ENCODE results near the gene RPP30. TPM values are rescaled to one million over a fixed set of nuclear protein-coding genes. Genes with fewer than 3 reads are reported as not detected.
A peak's percentile ranks its signal among the peaks of the same experiment; 100 is the strongest.

The RPP30 gene
- total RNA-seq, 2 donors from 2014 or later: 58.3 to 62.4 TPM

GRCh38 chr10:90859321-90859751 is 12.4 kb upstream of the RPP30 start:
- Mint-ChIP-seq H3K27me3 (ENCODE audit: insufficient read depth) (peaks cover 81% of the 10 kb centered on the region), H3K4me1 (no peaks in the 10 kb centered on the region), H3K4me3 (no peak overlapping the region), H3K36me3 (ENCODE audit: low read depth) (no peaks in the 10 kb centered on the region), H3K27ac (no peak overlapping the region), H3K9me3 (no peaks in the 10 kb centered on the region)
- no peaks in the 10 kb centered on the region for H3K9me3 ChIP-seq (ENCODE audit: control insufficient read depth, low read length)
- H3K4me3 ChIP-seq (ENCODE audit: low read length): no peak overlapping the region
- no peaks in the 10 kb centered on the region for H3K4me1 ChIP-seq (ENCODE audit: control insufficient read depth, insufficient read depth, low read length)
- H3K36me3 ChIP-seq (ENCODE audit: control insufficient read depth, insufficient read depth, low read length): no peaks in the 10 kb centered on the region
- TF ChIP-seq, protein P1, sequence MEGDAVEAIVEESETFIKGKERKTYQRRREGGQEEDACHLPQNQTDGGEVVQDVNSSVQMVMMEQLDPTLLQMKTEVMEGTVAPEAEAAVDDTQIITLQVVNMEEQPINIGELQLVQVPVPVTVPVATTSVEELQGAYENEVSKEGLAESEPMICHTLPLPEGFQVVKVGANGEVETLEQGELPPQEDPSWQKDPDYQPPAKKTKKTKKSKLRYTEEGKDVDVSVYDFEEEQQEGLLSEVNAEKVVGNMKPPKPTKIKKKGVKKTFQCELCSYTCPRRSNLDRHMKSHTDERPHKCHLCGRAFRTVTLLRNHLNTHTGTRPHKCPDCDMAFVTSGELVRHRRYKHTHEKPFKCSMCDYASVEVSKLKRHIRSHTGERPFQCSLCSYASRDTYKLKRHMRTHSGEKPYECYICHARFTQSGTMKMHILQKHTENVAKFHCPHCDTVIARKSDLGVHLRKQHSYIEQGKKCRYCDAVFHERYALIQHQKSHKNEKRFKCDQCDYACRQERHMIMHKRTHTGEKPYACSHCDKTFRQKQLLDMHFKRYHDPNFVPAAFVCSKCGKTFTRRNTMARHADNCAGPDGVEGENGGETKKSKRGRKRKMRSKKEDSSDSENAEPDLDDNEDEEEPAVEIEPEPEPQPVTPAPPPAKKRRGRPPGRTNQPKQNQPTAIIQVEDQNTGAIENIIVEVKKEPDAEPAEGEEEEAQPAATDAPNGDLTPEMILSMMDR (conservative IDR thresholded peaks at IDR 0.05): no peak
- no peak for DNase-seq
- no peak overlapping the region for H3K9ac ChIP-seq (ENCODE audit: extremely low read depth, low read length, poor library complexity, severe bottlenecking)
- no peak overlapping the region for H3K27ac ChIP-seq (ENCODE audit: low read depth, low read length)
- peaks cover 42% of the 10 kb centered on the region for H3K27me3 ChIP-seq (ENCODE audit: control insufficient read depth, insufficient read depth, low read length, poor library complexity, severe bottlenecking)
- 90 to 97% methylated on average over 1 to 5 of the region's 5 CpGs for WGBS, 2 experiments (ENCODE audit: insufficient coverage in 1 of 2, insufficient read length in 1 of 2)

DNA sequence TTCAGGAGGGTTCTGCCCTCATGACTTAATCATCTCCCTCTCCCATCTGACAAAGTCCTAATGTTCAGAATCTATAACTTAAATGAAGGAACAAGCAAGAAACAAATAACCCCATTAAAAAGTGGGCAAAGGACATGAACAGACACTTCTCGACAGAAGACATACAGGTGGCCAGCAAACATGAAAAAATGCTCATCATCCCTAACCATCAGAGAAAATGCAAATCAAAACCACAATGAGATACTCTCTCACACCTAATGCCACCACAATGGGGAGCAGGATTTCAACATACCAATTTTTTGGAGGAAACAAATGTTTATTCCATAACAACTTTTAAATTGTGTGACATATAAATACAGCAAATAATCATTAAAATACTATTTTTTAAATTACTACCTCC is 11.0 kb upstream of the RPP30 start:
- peaks cover 74% of the 10 kb centered on the region for H3K27me3 Mint-ChIP-seq (ENCODE audit: insufficient read depth)
- Histone ChIP-seq H3K4me3 (ENCODE audit: low read length) (no peak overlapping the region), H3K27ac (ENCODE audit: low read depth, low read length) (no peak overlapping the region), H3K27me3 (ENCODE audit: control insufficient read depth, insufficient read depth, low read length, poor library complexity, severe bottlenecking) (peaks cover 32% of the 10 kb centered on the region), H3K9ac (ENCODE audit: extremely low read depth, low read length, poor library complexity, severe bottlenecking) (no peak overlapping the region), H3K36me3 (ENCODE audit: control insufficient read depth, insufficient read depth, low read length) (no peaks in the 10 kb centered on the region), H3K4me1 (ENCODE audit: control insufficient read depth, insufficient read depth, low read length) (no peaks in the 10 kb centered on the region), H3K9me3 (ENCODE audit: control insufficient read depth, low read length) (no peaks in the 10 kb centered on the region)
- H3K36me3 Mint-ChIP-seq (ENCODE audit: low read depth): no peaks in the 10 kb centered on the region
- TF ChIP-seq, protein P1 (conservative IDR thresholded peaks at IDR 0.05): no peak
- WGBS, 2 experiments (ENCODE audit: insufficient coverage in 1 of 2, insufficient read length in 1 of 2): 81 to 100% methylated on average over 1 of the region's 1 CpG
- DNase-seq: no peak
- no peaks in the 10 kb centered on the region for H3K4me1 Mint-ChIP-seq
- H3K9me3 Mint-ChIP-seq: no peaks in the 10 kb centered on the region
- no peak overlapping the region for H3K4me3 Mint-ChIP-seq
- H3K27ac Mint-ChIP-seq: no peak overlapping the region

GRCh38 chr10:90862908-90863514 is 8.8 kb upstream of the RPP30 start:
- WGBS, 2 experiments (ENCODE audit: insufficient coverage in 1 of 2, insufficient read length in 1 of 2): 59 to 78% methylated on average over 2 of the region's 2 CpGs
- Mint-ChIP-seq H3K27ac (no peak overlapping the region), H3K27me3 (ENCODE audit: insufficient read depth) (peaks cover 81% of the 10 kb centered on the region), H3K4me3 (no peak overlapping the region), H3K9me3 (no peaks in the 10 kb centered on the region), H3K4me1 (no peaks in the 10 kb centered on the region), H3K36me3 (ENCODE audit: low read depth) (no peaks in the 10 kb centered on the region)
- Histone ChIP-seq H3K27me3 (ENCODE audit: control insufficient read depth, insufficient read depth, low read length, poor library complexity, severe bottlenecking) (peaks cover 16% of the 10 kb centered on the region), H3K27ac (ENCODE audit: low read depth, low read length) (no peak overlapping the region), H3K4me1 (ENCODE audit: control insufficient read depth, insufficient read depth, low read length) (no peaks in the 10 kb centered on the region), H3K9me3 (ENCODE audit: control insufficient read depth, low read length) (no peaks in the 10 kb centered on the region), H3K9ac (ENCODE audit: extremely low read depth, low read length, poor library complexity, severe bottlenecking) (no peak overlapping the region), H3K36me3 (ENCODE audit: control insufficient read depth, insufficient read depth, low read length) (no peaks in the 10 kb centered on the region), H3K4me3 (ENCODE audit: low read length) (no peak overlapping the region)
- DNase-seq: no peak
- TF ChIP-seq, protein P1 (conservative IDR thresholded peaks at IDR 0.05): peak; percentile 80

Measured in endodermal cell (in vitro differentiated cells).